Right kidney (tissue), 1 donor: ENCODE measurements around the gene ITFG1.
"Not testable (repeated sequence)": the region's sequence is repeated elsewhere in the genome, so short reads cannot be mapped to it uniquely, and the experiment has no call there.

Experiments used
- DNase-seq: peaks from one replicate; pipeline ENCODE4 v3.0.0-alpha.2; 2016

Gene ITFG1

DNA sequence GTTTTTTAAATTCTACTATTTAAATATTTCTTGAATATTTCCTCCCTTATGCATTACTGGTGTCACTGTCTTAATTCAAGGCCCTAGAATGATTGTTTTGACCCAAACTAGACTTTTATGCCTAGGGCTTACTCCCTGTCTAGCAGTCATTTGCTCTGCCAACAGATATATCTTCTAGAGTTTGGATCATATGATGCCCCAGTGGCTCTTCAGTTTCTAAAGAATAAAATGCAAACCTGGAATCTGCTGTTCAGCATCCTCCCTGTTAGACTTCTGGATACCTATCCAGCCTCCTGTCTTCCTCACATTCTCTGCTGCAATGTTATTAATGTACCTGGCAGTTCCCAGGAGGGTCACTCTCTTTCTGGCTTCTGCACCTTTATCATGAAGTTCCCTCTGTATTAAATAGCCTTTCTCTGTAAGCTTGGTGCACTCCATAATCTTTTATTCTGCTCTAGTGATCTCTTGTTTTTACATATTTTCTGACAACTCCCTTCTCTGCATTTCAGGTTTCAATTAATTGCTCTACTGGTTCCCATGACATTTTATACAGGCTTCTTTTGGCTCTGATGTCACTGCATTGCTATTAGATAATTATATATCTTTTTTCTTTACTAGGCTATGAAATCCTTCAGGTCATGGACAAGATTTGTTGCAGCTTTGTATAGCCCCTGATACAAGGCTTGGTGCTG lies 15.9 kb upstream of the ITFG1 start:
- no peak for DNase-seq

DNA sequence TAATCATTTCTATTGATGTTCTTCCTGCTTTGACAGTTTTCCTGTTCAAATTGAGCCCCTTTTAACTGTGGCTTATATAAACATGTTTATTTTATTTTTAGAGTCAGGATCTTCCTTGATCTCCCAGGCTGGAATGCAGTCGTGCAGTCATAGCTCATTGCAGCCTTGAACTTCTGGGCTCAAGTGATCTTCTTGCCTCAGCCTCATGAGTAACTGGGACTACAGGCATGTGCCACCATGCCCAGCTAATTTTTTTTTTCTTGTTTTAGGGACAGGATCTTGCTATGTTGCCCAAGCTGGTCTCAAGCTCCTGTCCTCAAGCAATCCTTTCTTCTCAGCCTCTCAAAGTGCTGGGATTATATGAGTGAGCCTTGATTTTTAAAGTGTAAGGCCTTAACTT lies 14.9 kb upstream of the ITFG1 start:
- no peak for DNase-seq

DNA sequence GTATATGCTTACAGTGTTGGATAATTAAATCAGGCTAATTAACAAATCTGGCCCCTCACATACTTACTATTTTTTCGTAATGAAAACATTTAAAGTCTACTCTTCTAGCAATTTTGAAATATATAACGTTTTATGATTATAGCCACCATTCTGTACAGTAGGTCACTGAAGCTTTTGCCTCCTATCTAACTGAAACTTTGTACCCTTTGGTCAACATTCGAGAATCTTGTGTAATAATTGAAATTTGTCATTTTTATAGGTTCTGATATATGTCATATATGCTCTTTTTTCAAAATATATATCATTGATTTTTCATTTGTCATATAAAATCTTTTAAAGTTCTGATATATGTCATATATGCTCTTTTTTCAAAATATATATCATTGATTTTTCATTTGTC lies 12.9 kb upstream of the ITFG1 start:
- DNase-seq, result no peak

DNA sequence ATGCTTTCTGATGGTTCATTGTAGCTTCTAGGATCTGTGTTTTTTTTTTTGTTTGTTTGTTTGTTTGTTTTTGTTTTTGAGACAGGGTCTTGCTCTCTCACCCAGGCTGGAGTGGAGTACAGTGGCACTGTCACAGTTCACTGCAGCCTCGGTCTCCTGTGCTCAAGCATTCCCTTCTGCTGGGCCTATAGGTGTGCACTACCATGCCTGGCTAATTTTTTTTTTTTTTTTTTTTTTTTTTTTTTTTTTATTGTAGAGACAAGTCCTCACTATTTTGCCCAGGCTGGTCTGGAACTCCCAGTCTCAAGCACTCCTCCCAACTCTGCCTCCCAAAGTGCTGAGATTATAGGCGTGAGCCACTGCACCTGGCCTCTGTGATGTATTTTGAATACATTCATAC lies 12.1 kb upstream of the ITFG1 start:
- not testable (repeated sequence) for DNase-seq

DNA sequence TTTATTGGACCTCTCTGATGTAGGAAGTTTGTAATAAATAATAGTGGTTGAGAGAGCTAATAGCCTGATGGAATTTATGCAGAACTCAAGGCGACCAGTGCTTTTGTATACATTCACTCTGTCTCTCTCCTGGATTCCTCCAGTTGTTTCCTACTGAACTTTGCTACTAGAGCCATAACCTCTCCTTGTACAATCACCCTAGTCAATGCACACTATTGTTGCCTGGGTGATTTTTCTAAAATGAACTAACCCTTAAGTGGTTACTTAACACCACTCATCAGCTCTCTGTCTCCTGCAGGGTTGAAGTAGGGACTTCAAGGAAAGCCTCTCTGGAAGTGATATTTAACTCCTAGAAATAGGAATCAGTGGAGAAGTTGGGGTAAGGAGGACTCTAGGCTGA lies 9.9 kb upstream of the ITFG1 start:
- no peak for DNase-seq

DNA sequence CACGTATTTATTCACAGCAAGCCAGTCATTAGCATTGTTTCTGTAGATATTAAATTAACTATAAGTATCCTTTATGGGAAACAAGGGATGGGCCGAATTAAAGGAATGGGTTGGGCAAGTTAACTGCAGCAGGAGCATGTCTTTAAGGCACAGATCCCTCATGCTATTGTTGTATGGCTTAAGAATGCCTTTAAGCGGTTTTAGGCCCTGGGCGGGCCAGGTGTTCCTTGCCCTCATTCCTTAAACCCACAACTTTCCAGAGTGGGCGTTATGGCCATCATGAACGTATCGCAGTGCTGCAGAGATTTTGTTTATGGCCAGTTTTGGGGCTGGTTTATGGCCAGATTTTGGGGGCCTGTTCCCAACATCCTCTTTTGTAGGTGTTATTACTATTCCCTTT lies 9.3 kb upstream of the ITFG1 start:
- no peak for DNase-seq

DNA sequence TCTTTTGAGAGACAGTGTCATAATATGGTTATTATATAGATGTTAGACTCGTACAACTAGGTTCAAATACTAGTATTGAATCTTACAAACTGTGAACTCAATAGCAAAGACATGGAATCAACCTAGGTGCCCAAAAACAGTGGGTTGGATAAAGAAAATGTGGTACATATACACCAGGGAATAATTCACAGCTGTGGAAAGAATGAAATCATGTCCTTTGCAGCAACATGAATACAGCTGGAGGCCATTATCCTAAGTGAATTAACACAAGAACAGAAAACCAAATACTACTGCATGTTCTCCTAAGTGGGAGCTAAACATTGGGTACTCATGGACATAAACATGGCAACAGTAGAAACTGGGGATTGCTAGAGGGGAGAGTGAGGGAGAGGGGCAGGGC lies 8.4 kb upstream of the ITFG1 start:
- DNase-seq, result no peak

DNA sequence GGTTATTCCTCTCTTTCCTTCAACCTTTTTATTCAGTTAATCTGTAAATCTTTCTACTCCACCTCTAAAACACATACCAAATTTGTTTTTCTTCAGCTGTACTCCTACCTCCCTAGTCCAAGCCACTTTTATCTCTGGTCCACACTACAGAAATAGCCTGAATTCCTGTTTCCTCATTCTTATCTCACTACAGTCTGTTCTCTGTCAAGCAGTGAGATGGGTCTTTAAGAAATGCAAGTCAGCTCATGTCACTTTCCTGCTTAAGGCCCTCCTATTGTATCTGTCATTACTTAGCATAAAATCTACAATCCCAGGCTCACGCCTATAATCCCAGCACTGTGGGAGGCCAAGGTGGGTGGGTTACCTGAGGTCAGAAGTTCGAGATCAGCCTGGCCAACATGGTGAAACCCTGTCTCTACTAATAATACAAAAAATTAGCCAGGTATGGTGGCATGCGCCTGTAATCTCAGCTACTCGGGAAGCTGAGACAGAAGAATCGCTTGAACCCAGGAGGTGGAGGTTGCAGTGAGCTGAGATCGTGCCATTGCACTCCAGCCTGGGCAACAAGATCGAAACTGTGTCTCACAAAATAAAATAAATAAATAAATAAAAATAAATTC lies 7.3 kb upstream of the ITFG1 start:
- not testable (repeated sequence) for DNase-seq

DNA sequence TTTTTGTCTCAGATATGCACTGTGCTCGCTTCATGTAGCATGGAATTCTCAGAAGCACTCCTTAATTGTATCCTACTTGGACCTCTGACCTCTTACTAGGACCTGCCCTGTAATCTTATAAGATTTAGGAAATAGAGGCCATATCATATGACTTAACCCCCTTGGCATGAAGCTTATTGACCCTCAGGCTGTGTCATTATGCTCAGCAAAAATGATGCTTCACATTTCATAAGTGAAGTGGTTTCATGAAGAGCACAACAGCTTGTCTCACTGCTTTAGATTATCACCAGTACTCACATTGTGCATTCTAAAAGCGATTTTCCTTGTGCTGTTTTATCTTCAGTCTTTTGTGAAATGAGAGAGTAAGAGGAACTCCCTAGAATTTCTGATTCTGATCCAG lies 6.6 kb upstream of the ITFG1 start:
- DNase-seq, result no peak

DNA sequence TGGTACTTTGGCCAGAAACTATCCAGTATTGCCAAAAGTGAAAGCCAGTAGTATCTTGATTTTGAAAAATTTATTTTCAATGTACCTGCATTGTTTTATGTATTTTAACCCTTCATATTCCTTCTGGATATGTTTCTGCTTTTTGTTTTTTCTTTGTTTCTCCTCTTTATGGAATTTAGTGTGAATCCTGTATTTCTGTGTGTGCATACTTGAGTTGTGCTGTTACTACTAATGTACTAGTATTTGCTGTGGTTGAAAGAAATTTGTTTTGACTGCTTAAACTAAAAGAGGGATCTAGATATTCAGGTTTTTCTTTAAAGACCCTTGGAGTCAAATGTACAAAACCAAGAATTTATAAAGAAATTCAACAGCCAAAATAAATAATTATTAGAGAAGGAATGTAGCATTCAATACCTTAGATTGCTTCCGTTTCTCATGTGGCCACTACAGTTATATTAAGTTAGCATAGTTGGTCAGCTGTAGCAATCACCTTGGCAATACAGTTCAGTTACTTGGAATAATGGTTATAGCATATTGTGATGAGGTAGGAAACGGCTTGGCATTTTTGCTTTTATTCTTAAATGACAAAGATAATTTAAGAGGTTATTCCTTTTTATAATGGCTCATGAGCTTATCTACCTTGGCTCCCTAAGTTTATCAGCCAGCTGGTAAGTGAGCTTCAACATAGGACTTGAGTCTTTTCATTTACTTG lies 5.2 kb upstream of the ITFG1 start:
- no peak for DNase-seq

DNA sequence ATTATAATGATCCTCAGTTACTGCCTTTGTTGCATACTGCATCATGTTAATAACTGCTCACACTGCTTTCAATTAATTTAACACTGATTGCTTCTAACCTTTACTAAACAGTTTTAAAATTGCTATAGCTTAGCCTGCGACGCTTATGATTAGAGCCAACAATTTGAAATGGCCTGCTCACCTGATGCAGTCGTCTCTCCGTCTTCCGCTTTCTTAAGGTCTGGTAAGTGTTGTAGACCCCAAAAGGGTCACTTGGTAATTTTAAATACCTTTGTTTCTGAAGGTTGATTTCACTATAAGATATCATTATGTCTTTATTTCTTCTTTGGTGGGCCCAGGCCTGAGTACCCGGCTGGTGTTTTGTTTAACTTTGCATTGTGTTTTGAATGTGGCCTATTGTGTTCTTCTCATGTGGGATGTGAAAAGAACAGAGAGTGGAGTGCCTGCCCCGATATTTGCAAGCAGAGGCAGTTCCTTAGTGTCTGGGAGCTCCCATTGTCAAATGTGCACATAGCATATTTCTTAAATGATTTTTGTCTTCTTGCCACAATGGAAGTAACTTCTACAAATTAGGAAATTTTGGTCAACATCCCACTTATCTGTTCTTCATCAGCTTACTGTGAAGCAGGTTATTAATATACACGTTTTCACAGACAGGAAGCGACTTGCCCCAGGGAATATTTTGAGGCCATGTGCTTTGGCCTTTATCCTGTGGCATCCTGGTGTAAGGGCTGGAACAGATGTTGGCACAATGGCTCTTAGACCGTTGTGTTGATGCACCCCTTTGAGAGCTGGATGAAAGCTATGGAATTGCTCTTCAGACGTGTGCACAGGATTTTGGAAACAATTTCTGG lies 3.1 kb upstream of the ITFG1 start:
- DNase-seq, result no peak

DNA sequence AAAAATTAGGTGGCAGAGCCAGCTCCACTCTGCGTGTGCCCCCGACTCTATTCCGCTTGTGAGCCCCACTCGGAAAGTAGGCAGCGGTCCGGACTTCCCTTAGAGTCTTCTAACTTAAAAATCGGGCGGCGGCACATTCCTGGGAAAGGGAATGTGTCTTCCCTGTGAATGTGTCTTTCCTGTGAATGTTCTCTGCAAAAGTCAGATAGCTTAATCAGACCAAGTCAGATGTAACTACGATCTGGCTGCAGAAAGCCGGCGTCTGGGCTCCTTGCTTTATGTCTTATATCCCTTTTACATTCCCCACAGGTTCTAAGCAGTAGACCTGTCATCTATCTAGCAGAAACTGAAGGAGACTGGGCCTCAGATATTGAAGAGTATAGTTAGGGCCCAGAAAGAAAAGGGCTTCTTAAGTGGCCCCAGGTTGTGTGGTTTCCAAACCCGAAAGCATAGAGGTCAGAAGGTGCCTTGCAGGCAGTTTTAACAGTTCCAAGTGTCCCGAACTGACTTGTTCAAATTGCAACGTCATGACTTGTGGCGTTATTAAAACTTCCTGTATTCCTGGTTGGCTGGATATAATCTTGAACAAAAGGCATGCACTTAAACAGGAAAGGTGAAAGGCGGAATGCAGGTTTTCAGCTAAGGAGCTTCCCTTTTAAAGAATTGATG lies 869 bp upstream of the ITFG1 start:
- DNase-seq, result no peak

DNA sequence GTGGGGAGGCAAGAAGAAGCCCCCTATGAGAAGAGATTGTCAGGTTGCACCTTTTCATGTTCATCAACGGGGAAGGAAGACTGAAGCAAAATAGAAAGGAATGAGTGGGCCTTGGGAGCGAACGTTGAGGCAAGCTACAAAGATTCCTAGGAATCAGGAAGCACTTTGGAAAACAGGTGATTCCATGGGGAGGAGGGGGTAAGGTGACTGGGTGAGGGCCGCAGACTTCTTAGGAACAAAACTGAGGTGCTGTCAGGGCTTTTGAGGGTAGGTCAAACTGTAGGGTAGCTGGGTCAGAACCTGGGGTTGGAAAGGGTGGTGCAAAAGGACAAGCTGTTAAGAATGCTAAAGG lies 528 bp downstream of the ITFG1 start:
- no peak for DNase-seq

DNA sequence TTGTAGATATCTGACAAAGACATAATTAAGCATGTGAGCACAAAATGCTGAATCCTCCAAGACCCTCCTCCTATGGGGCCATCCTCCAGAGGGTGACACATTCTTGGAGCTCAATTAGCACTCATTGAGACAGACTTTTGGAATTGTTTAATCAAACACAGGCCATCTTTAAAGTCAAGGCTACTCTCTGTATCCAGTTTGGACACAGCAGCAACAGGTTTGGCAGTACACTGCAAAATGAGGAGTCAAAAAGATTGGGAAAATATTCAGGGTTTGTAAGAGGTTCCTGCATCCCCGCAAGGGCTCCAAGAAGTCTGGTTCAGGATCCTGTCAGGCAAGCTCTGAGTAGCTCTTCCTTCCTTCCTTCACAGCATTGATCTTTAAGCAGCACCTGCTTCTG lies 1.3 kb downstream of the ITFG1 start:
- DNase-seq, result no peak

DNA sequence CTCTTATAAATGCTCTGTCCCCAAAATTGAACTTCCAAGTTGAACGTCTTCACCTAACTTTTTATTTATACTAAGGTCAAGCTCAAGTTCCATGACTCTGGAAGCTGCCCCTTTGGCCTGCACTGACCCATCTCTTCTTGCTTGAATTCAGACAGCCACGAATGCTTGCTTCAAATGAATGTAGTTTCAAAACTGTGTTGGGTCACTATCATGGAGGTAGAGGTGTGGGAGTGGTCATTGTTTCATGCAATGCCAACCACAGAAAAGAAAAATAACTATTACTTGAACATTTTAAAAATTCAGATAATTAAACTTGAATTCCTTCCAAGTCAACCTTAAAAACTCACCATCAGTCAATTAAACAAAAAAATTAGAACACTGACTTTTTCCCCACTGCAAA lies 2.5 kb downstream of the ITFG1 start:
- DNase-seq, result no peak

DNA sequence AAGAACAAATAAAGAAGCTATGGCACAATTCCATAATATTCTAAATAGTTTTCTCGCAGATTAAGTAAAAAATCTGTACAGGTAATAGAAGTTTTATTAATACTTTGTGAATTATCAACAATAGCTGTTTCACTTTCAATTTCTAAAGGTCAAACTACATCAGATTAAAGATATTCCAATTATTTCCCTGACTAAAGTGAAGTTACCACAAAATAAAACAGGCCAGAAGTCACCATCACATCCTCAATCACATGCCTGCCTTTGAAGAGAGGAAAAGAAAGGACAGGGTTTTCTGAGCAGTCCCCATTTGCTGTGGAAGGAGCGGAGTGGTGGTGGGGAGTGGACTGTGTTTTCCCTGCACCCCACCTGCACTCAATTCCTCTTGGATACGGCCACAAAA lies 11.1 kb downstream of the ITFG1 start:
- no peak for DNase-seq

DNA sequence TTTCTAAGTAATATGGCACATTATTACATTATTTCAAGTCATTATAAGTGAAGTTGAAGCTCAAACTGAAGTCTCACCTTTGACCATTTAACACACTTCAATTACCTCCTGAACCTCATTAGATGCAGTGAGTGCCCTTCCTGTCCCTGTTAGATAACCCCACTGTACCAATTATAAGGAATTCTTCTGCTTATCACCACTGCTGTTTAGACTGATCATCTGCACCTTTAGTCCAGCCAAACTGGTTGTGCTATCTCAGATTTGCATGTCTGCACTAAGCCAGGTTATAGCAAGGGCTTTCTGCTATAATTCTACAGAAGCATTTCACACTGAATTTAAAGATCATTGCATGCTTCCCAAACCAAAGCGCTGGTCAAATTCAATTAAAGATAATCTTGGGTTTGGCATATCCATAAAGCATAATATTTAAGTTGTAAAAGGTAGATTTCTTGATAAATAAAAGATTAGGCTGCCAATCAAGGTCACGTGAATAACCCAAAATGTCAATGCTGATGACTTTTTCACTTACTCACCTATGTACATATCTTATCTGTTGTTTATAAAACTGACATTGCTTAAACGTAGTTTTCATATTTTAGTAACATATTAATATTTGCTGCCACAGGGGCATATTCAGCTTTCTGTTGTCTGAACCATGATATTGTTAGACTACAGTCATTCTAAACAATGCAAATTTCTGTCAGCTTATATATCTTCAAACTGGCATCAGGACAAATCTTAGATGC lies 11.9 kb downstream of the ITFG1 start:
- no peak for DNase-seq

DNA sequence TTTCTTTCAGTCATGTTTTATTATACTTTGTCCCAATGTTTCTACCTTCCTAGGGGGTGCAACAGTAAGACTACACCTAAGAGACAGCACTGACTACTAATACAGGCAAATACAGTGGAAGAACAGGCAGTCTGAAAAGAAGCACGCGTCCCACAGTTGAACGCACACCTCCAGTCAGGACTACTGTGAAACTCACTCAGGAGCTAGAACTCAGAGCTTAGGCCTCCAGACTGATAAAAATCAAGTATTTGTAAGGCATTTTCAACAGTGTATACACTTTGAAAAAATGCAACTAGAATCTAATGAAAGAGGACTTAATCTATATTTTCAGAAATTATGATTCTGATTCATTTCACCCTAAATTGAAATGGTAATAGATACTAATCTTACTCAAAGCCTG lies 14.4 kb downstream of the ITFG1 start:
- DNase-seq, result no peak

DNA sequence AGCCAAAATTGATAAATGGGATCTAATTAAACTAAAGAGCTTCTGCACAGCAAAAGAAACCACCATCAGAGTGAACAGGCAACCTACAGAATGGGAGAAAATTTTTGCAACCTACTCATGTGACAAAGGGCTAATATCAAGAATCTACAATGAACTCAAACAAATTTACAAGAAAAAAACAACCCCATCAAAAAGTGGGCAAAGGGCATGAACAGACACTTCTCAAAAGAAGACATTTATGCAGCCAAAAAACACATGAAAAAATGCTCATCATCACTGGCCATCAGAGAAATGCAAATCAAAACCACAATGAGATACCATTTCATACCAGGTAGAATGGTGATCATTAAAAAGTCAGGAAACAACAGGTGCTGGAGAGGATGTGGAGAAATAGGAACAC lies 18.0 kb downstream of the ITFG1 start:
- not testable (repeated sequence) for DNase-seq

DNA sequence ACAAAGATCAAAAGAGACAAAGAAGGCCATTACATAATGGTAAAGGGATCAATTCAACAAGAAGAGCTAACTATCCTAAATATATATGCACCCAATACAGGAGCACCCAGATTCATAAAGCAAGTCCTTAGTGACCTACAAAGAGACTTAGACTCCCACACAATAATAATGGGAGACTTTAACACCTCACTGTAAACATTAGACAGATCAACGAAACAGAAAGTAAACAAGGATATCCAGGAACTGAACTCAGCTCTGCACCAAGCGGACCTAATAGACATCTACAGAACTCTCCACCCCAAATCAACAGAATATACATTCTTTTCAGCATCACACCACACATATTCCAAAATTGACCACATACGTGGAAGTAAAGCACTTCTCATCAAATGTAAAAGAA lies 20.8 kb downstream of the ITFG1 start:
- DNase-seq, result not testable (repeated sequence)

DNA sequence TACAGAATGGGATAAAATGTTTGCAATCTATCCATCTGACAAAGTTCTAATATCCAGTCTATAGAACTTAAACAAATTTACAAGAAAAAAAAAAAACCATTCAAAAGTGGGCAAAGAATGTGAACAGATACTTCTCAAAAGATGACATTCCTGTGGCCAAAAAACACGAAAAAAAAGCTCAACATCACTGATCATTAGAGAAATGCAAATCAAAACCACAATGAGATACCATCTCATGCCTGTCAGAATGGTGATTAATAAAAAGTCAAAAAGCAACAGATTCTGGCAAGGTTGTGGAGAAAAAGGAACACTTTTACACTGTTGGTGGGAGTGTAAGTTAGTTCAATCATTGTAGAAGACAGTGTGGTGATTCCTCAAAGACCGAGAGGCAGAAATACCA lies 26.6 kb downstream of the ITFG1 start:
- not testable (repeated sequence) for DNase-seq

DNA sequence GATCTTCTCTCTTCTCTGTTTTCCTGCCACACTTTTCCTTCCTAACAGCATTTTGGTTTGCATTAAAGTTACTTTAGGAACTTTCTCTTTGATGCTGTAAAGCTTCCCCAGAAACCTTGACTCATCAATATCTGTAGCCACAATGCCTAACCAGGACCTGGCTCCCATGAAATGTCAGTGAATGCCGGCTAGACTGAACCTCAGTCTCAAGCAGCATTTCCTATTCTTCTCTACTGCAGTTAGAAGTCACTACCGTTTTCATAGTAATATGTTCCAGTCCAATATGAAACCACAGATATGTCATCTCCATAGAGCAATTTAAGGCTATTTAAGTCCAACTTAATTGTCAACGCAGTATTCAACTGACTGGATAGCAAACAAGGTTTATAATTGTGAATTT lies 28.9 kb downstream of the ITFG1 start:
- DNase-seq, result no peak
